CD14-positive monocyte (primary cell): Measurements from ENCODE around the gene VWF. TPM values are rescaled to one million over a fixed set of nuclear protein-coding genes. Genes with fewer than 3 reads are reported as not detected.
"Not testable (repeated sequence)": the region's sequence is repeated elsewhere in the genome, so short reads cannot be mapped to it uniquely, and the experiment has no call there.

Experiments
- DNase-seq, 3 donors: peaks; one replicate each; pipeline ENCODE4 v3.0.0-alpha.2; 2011 to 2022
- H2AFZ ChIP-seq: 2 replicates; pipeline ENCODE4 v1.6.0; 2012; ENCODE audit warnings: mild to moderate bottlenecking, low read depth, low read length, inconsistent platforms; ENCODE audit not compliant: insufficient read depth, poor library complexity, severe bottlenecking
- H3K27ac ChIP-seq, 2 donors: 1 replicate in 1 of 2; 2 replicates in 1 of 2; pipeline ENCODE4 v1.5.1; 2012 to 2013; ENCODE audit warnings: low read length in 2 of 2, control low read depth in 1 of 2, inconsistent platforms in 1 of 2, low read depth in 1 of 2, mild to moderate bottlenecking in 1 of 2
- H3K27me3 ChIP-seq, 2 donors: one replicate each; pipeline versions ENCODE4 v1.6.0 to v1.6.1; 2011 to 2013; ENCODE audit warnings: low read length in 2 of 2; ENCODE audit not compliant: control insufficient read depth in 2 of 2, insufficient read depth in 2 of 2
- H3K36me3 ChIP-seq, 2 donors: replicated peaks in 1 of 2; 1 replicate in 1 of 2; 2 replicates in 1 of 2; pipeline versions ENCODE4 v1.5.1 to v1.6.1; 2012 to 2013; ENCODE audit warnings: low read length in 2 of 2, control low read depth in 1 of 2, inconsistent platforms in 1 of 2, mild to moderate bottlenecking in 1 of 2; ENCODE audit not compliant: insufficient read depth in 2 of 2, control insufficient read depth in 1 of 2
- H3K4me1 ChIP-seq, 2 donors: 1 replicate in 1 of 2; 2 replicates in 1 of 2; pipeline versions ENCODE4 v1.5.1 to v1.6.1; 2012 to 2013; ENCODE audit warnings: low read length in 2 of 2, control low read depth in 1 of 2, inconsistent platforms in 1 of 2, mild to moderate bottlenecking in 1 of 2, moderate library complexity in 1 of 2; ENCODE audit not compliant: insufficient read depth in 2 of 2, control insufficient read depth in 1 of 2
- H3K4me2 ChIP-seq: replicated peaks from 2 replicates; pipeline ENCODE3; 2012; ENCODE audit warnings: low read length, moderate library complexity, mild to moderate bottlenecking; ENCODE audit not compliant: poor library complexity, severe bottlenecking; ENCODE audit errors: extremely low read depth
- H3K4me3 ChIP-seq, 3 experiments: fragments of 200-600 bp in 1 of 3; sonication (generic) in 1 of 3; replicated peaks in 1 of 3; 1 replicate in 2 of 3; 2 replicates in 1 of 3; pipeline ENCODE4 v1.5.1; 2011 to 2013; ENCODE audit warnings: low read length in 3 of 3, mild to moderate bottlenecking in 3 of 3, control low read depth in 2 of 3, low read depth in 2 of 3, inconsistent platforms in 1 of 3, moderate library complexity in 1 of 3
- H3K79me2 ChIP-seq: 2 replicates; pipeline ENCODE4 v1.6.0; 2012; ENCODE audit warnings: mild to moderate bottlenecking, control low read depth, inconsistent platforms, low read length, moderate library complexity; ENCODE audit not compliant: insufficient read depth
- H3K9ac ChIP-seq: 2 replicates; pipeline ENCODE4 v1.6.0; 2017; ENCODE audit warnings: low read length, mild to moderate bottlenecking; ENCODE audit not compliant: insufficient read depth, poor library complexity, severe bottlenecking
- H3K9me3 ChIP-seq, 2 donors: replicated peaks in 1 of 2; 1 replicate in 1 of 2; 2 replicates in 1 of 2; pipeline versions ENCODE4 v1.5.1 to v1.6.1; 2012 to 2013; ENCODE audit warnings: low read length in 2 of 2, control low read depth in 1 of 2; ENCODE audit not compliant: control insufficient read depth in 1 of 2, insufficient read depth in 1 of 2
- H4K20me1 ChIP-seq: 2 replicates; pipeline ENCODE4 v1.6.0; 2012; ENCODE audit warnings: mild to moderate bottlenecking, low read length, control low read depth, moderate library complexity; ENCODE audit not compliant: insufficient read depth
- H3K27ac Mint-ChIP-seq, 7 donors: one replicate each; pipeline ENCODE4 v1.8.0; 2020; ENCODE audit warnings: mild to moderate bottlenecking in 7 of 7, mixed read lengths in 7 of 7, moderate library complexity in 6 of 7, inconsistent platforms in 2 of 7
- H3K27me3 Mint-ChIP-seq, 3 donors: one replicate each; pipeline ENCODE4 v1.8.0; 2021 to 2022; ENCODE audit warnings: low read depth in 3 of 3, mild to moderate bottlenecking in 3 of 3, mixed read lengths in 3 of 3, moderate library complexity in 3 of 3, inconsistent platforms in 1 of 3
- H3K36me3 Mint-ChIP-seq, 2 donors: one replicate each; pipeline ENCODE4 v1.8.0; 2020; ENCODE audit warnings: mixed read lengths in 2 of 2, inconsistent platforms in 1 of 2, mild to moderate bottlenecking in 1 of 2
- H3K4me1 Mint-ChIP-seq: one replicate; pipeline ENCODE4 v1.8.0; 2020; ENCODE audit warnings: mild to moderate bottlenecking, mixed read lengths
- H3K4me3 Mint-ChIP-seq, 2 donors: one replicate each; pipeline ENCODE4 v1.8.0; 2020; ENCODE audit warnings: mild to moderate bottlenecking in 2 of 2, mixed read lengths in 2 of 2, moderate library complexity in 1 of 2
- H3K9me3 Mint-ChIP-seq, 7 donors: one replicate each; pipeline ENCODE4 v1.8.0; 2020 to 2022; ENCODE audit warnings: mixed read lengths in 7 of 7, mild to moderate bottlenecking in 6 of 7, moderate library complexity in 6 of 7, inconsistent platforms in 2 of 7
- WGBS: methylation state at CpG from one replicate; pipeline ENCODE4 v1.1.5; 2013; ENCODE audit warnings: missing lambda C conversion rate; ENCODE audit not compliant: insufficient coverage; 5-methylcytosine and 5-hydroxymethylcytosine counted together
- intact Hi-C, 2 donors: fragments of 100-400 bp; cut with micrococcal nuclease; formaldehyde crosslinking; loops; one replicate each; pipeline versions ENCODE4 v1.15.0 to v1.15.1; 2023
- polyA plus RNA-seq, 3 donors: library from polyadenylated mRNA; depleted of rRNA in 1 of 3; unstranded in 2 of 3; stranded (reverse) in 1 of 3; fragments of 300-500 nt in 2 of 3; fragments of >200 nt in 1 of 3; fragmentation: Illumina TruSeq in 2 of 3; gene quantifications; 1 replicate in 2 of 3; 2 replicates in 1 of 3; pipeline ENCODE4 v1.2.3, GENCODE V29; 2012 to 2021
- TF ChIP-seq, protein P1 (sequence below): fragments of 200-600 bp; IDR thresholded peaks from one replicate; pipeline ENCODE4 v1.8.0; 2022; ENCODE audit warnings: antibody characterized with exemption, mild to moderate bottlenecking

The VWF gene
- polyA plus RNA-seq, 3 donors = 0.17 to 0.49 (median 0.48) TPM

DNA sequence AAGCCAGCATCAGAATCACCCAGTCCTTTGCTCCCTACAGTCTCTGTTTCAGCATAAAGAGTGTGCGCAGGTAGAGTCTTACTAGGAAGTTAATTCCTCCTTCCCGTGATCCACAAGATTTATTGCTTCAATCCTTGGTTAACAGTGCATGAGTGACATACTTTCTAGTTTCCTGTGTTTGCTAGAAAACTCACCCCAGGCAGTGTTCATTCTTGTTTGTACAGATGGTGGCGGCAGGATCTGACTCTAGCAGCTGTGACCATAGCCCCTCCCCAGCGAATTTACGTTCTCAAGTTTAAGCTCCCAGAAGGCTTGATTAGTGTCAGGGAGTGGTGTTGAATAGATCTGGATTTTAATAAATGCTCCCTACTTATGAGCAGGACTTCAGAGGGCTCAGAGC lies 103.5 kb downstream of the VWF start:
- Histone ChIP-seq H3K9ac (no peak overlapping the region), H3K4me3 (no peak overlapping the region), H4K20me1 (no peaks in the 10 kb centered on the region), H3K4me1 (no peaks in the 10 kb centered on the region), H3K27me3 (no peaks in the 10 kb centered on the region), H3K9me3 (no peaks in the 10 kb centered on the region), H3K79me2 (no peaks in the 10 kb centered on the region), H3K4me2 (no peak overlapping the region), H3K27ac (no peak overlapping the region), H3K36me3 (no peaks in the 10 kb centered on the region), H2AFZ (no peak overlapping the region)
- intact Hi-C loops = no loop called here
- Mint-ChIP-seq H3K27ac (no peak overlapping the region), H3K36me3 (no peaks in the 10 kb centered on the region), H3K27me3 (peaks cover 0 to 13% (median 1%) of the 10 kb centered on the region in 3 donors), H3K4me3 (no peak overlapping the region), H3K9me3 (no peaks in the 10 kb centered on the region), H3K4me1 (no peaks in the 10 kb centered on the region)
- TF ChIP-seq, protein P1, sequence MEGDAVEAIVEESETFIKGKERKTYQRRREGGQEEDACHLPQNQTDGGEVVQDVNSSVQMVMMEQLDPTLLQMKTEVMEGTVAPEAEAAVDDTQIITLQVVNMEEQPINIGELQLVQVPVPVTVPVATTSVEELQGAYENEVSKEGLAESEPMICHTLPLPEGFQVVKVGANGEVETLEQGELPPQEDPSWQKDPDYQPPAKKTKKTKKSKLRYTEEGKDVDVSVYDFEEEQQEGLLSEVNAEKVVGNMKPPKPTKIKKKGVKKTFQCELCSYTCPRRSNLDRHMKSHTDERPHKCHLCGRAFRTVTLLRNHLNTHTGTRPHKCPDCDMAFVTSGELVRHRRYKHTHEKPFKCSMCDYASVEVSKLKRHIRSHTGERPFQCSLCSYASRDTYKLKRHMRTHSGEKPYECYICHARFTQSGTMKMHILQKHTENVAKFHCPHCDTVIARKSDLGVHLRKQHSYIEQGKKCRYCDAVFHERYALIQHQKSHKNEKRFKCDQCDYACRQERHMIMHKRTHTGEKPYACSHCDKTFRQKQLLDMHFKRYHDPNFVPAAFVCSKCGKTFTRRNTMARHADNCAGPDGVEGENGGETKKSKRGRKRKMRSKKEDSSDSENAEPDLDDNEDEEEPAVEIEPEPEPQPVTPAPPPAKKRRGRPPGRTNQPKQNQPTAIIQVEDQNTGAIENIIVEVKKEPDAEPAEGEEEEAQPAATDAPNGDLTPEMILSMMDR = no peak
- DNase-seq = no peak
- WGBS = no CpG with 5 or more reads among the region's 5 CpGs

DNA sequence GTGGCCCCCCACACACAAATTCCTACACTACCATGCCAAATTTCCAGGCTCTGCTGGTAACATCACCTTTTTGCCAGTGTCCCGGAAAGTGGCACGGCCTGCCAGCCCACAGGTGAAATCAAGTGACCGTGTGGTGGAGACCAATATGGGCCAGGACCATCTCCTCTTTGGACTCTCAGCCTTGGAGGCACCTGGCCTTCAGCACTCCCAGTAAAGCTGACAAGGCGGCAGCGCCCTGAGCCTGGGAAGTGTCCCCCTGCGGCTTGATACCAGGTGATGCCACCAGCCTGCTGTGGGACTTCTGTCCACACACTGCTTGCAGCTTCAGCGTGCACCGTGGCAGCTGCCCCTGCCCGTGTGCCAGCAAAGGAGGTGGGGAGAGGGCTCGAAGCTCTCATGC lies 104.0 kb downstream of the VWF start:
- H3K4me3 Mint-ChIP-seq, H3K36me3 Mint-ChIP-seq, H3K4me3 ChIP-seq, H3K4me1 Mint-ChIP-seq, H3K36me3 ChIP-seq, H3K27me3 ChIP-seq, H3K9me3 Mint-ChIP-seq, H3K27ac Mint-ChIP-seq, H4K20me1 ChIP-seq, H3K79me2 ChIP-seq, intact Hi-C loops, H3K4me1 ChIP-seq, H3K4me2 ChIP-seq, H3K27ac ChIP-seq, DNase-seq, H3K9me3 ChIP-seq, H3K9ac ChIP-seq, H2AFZ ChIP-seq: not testable (repeated sequence)
- H3K27me3 Mint-ChIP-seq = peaks cover under 1 to 12% (median 1%) of the 10 kb centered on the region in 3 donors
- WGBS = 89% methylated on average over 5 of the region's 10 CpGs

DNA sequence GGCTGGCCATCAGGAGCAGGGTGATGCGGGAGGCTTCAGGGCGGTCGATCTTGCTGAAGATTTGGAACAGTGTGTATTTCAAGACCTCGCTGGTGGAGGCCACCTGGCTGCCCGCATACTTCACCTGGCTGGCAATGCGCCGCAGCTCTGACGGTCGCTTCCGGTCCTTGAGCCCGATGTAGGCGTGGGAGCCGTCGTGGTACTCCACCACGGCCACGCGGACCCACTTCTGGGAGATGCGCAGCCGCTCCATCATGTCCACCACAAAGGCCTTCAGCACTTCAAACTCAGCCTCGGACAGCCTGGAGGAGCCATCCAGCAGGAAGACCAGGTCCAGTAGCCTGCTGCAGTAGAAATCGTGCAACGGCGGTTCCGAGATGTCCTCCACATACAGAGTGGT lies 105.2 kb downstream of the VWF start:
- H3K9me3 Mint-ChIP-seq, H3K27ac Mint-ChIP-seq, H3K79me2 ChIP-seq, H3K4me3 Mint-ChIP-seq, H3K27me3 ChIP-seq, H4K20me1 ChIP-seq, H3K9me3 ChIP-seq, H3K36me3 ChIP-seq, H3K4me3 ChIP-seq, H2AFZ ChIP-seq, H3K4me2 ChIP-seq, intact Hi-C loops, DNase-seq, H3K9ac ChIP-seq, H3K36me3 Mint-ChIP-seq, H3K4me1 Mint-ChIP-seq, H3K27ac ChIP-seq, H3K4me1 ChIP-seq: not testable (repeated sequence)
- peaks cover 1 to 12% (median 2%) of the 10 kb centered on the region in 3 donors for H3K27me3 Mint-ChIP-seq
- 100% methylated on average over 5 of the region's 24 CpGs for WGBS
